Activated CD4-positive, CD25-positive, alpha-beta regulatory T cell treated with anti-CD3 and anti-CD28 coated beads, Interleukin-2, amount 50 U/mL, for 16 hours (primary cell): ENCODE data around the gene CPNE1.
A peak's percentile ranks its signal among the peaks of the same experiment; 100 is the strongest.
"Not testable (repeated sequence)": the region's sequence is repeated elsewhere in the genome, so short reads cannot be mapped to it uniquely, and the experiment has no call there.

Experiments used
- DNase-seq: peaks from one replicate; pipeline ENCODE4 v3.0.0-alpha.2; 2020; ENCODE audit warnings: low read depth, low spot score

Gene CPNE1

GRCh38 chr20:35698298-35699126 is 33.8 kb upstream of the CPNE1 start:
- no peak for DNase-seq

GRCh38 chr20:35697696-35698297 is 33.1 kb upstream of the CPNE1 start:
- DNase-seq = no peak

- DNase-seq = no peak
Observed at GRCh38 chr20:35695978-35696377, 31.3 kb upstream of the CPNE1 start.

- no peak for DNase-seq
Observed at GRCh38 chr20:35695245-35695749, 30.6 kb upstream of the CPNE1 start.

- DNase-seq = no peak
Observed at GRCh38 chr20:35690265-35690664, 25.6 kb upstream of the CPNE1 start.

- not testable (repeated sequence) for DNase-seq
Observed at GRCh38 chr20:35686872-35687271, 22.2 kb upstream of the CPNE1 start.

GRCh38 chr20:35685368-35685767 is 20.7 kb upstream of the CPNE1 start:
- DNase-seq = not testable (repeated sequence)

GRCh38 chr20:35681960-35682359 is 17.3 kb upstream of the CPNE1 start:
- DNase-seq = no peak

GRCh38 chr20:35680452-35681183 is 15.9 kb upstream of the CPNE1 start:
- no peak for DNase-seq

GRCh38 chr20:35674921-35675320 is 10.2 kb upstream of the CPNE1 start:
- DNase-seq = no peak

- DNase-seq = no peak
Observed at GRCh38 chr20:35673884-35674283, 9.2 kb upstream of the CPNE1 start.

GRCh38 chr20:35669681-35670080 is 5.0 kb upstream of the CPNE1 start:
- no peak for DNase-seq

GRCh38 chr20:35669221-35669620 is 4.5 kb upstream of the CPNE1 start:
- DNase-seq = no peak

GRCh38 chr20:35665949-35666288 is 1.2 kb upstream of the CPNE1 start:
- no peak for DNase-seq

GRCh38 chr20:35663516-35664465 is 909 bp downstream of the CPNE1 start:
- DNase-seq = peak; percentile 31

GRCh38 chr20:35662551-35662950 is 2.1 kb downstream of the CPNE1 start:
- DNase-seq = no peak

GRCh38 chr20:35661908-35662307 is 2.8 kb downstream of the CPNE1 start:
- DNase-seq = no peak

- DNase-seq = no peak
Observed at GRCh38 chr20:35661053-35661452, 3.6 kb downstream of the CPNE1 start.

- DNase-seq = no peak
Observed at GRCh38 chr20:35660122-35660937, 4.4 kb downstream of the CPNE1 start.

- no peak for DNase-seq
Observed at GRCh38 chr20:35657271-35657670, 7.4 kb downstream of the CPNE1 start.
